Measurements from ENCODE around the gene FBXW7.

Gene FBXW7

GRCh38 chr4:152464030-152464823 is 71.7 kb downstream of the FBXW7 start:
- DNase-seq: no peak

GRCh38 chr4:152463562-152463961 is 72.3 kb downstream of the FBXW7 start:
- DNase-seq: no peak

GRCh38 chr4:152462695-152463094 is 73.2 kb downstream of the FBXW7 start:
- peak; percentile 12 for DNase-seq

GRCh38 chr4:152462047-152462446 is 73.8 kb downstream of the FBXW7 start:
- no peak for DNase-seq

GRCh38 chr4:152460488-152460887 is 75.4 kb downstream of the FBXW7 start:
- peak; percentile 32 for DNase-seq

GRCh38 chr4:152459326-152459725 is 76.6 kb downstream of the FBXW7 start:
- DNase-seq: no peak

- DNase-seq: no peak
Observed at GRCh38 chr4:152458801-152459302, 77.0 kb downstream of the FBXW7 start.

GRCh38 chr4:152456609-152457008 is 79.3 kb downstream of the FBXW7 start:
- peak; percentile 4 for DNase-seq

- DNase-seq: no peak
Observed at GRCh38 chr4:152455311-152455710, 80.6 kb downstream of the FBXW7 start.

- DNase-seq: no peak
Observed at GRCh38 chr4:152454398-152455011, 81.4 kb downstream of the FBXW7 start.

- DNase-seq: no peak
Observed at GRCh38 chr4:152451496-152451895, 84.4 kb downstream of the FBXW7 start.

GRCh38 chr4:152448854-152449253 is 87.0 kb downstream of the FBXW7 start:
- DNase-seq: no peak

GRCh38 chr4:152448038-152448707 is 87.7 kb downstream of the FBXW7 start:
- no peak for DNase-seq

GRCh38 chr4:152443859-152444258 is 92.0 kb downstream of the FBXW7 start:
- no peak for DNase-seq

- no peak for DNase-seq
Observed at GRCh38 chr4:152437561-152437960, 98.3 kb downstream of the FBXW7 start.

- no peak for DNase-seq
Observed at GRCh38 chr4:152436384-152436783, 99.5 kb downstream of the FBXW7 start.

- DNase-seq: no peak
Observed at GRCh38 chr4:152434011-152434410, 101.9 kb downstream of the FBXW7 start.

- DNase-seq: no peak
Observed at GRCh38 chr4:152431784-152432183, 104.1 kb downstream of the FBXW7 start.

- no peak for DNase-seq
Observed at GRCh38 chr4:152431291-152431690, 104.6 kb downstream of the FBXW7 start.

- DNase-seq: no peak
Observed at GRCh38 chr4:152430507-152430906, 105.4 kb downstream of the FBXW7 start.

- no peak for DNase-seq
Observed at GRCh38 chr4:152427981-152428380, 107.9 kb downstream of the FBXW7 start.

- no peak for DNase-seq
Observed at GRCh38 chr4:152424977-152425376, 110.9 kb downstream of the FBXW7 start.

- no peak for DNase-seq
Observed at GRCh38 chr4:152424396-152424795, 111.5 kb downstream of the FBXW7 start.

- no peak for DNase-seq
Observed at GRCh38 chr4:152422817-152423320, 113.0 kb downstream of the FBXW7 start.

Measured in NCI-H226 (cell line).